Activated T-helper 17 cell treated with anti-CD3 and anti-CD28 coated beads, Interleukin-2, amount 50 U/mL, for 72 hours (primary cell): Measurements from ENCODE around the gene BABAM1. TPM values are rescaled to one million over a fixed set of nuclear protein-coding genes. Genes with fewer than 3 reads are reported as not detected.

Experiments
- ATAC-seq: fragments of 150-1000 bp; cut with Tn5 transposase; replicated peaks from 2 replicates; pipeline ENCODE4 v1.10.0; 2021; ENCODE audit warnings: mild to moderate bottlenecking, moderate library complexity
- H3K27ac Mint-ChIP-seq: one replicate; pipeline ENCODE4 v1.8.0; 2022; ENCODE audit warnings: mixed read lengths
- H3K27me3 Mint-ChIP-seq: one replicate; pipeline ENCODE4 v1.8.0; 2022; ENCODE audit warnings: mixed read lengths
- H3K36me3 Mint-ChIP-seq: one replicate; pipeline ENCODE4 v1.8.0; 2022; ENCODE audit warnings: low read depth, mild to moderate bottlenecking, mixed read lengths
- H3K4me1 Mint-ChIP-seq: one replicate; pipeline ENCODE4 v1.8.0; 2022; ENCODE audit warnings: mixed read lengths
- H3K4me3 Mint-ChIP-seq: one replicate; pipeline ENCODE4 v1.8.0; 2022; ENCODE audit warnings: mild to moderate bottlenecking, mixed read lengths
- H3K9me3 Mint-ChIP-seq: one replicate; pipeline ENCODE4 v1.8.0; 2022; ENCODE audit warnings: mixed read lengths
- total RNA-seq, 2 donors: library from RNA; stranded (reverse); gene quantifications; one replicate each; pipeline ENCODE4 v1.2.3, GENCODE V29; 2022

BABAM1 gene
- total RNA-seq, 2 donors from 2014 or later: 73.4 to 115 TPM

- Mint-ChIP-seq H3K27ac (no peak overlapping the region), H3K36me3 (peaks cover 9% of the 10 kb centered on the region), H3K9me3 (no peaks in the 10 kb centered on the region), H3K27me3 (no peaks in the 10 kb centered on the region), H3K4me3 (peak overlapping the region; percentile 48), H3K4me1 (no peaks in the 10 kb centered on the region)
- ATAC-seq: no peak
Observed at GRCh38 chr19:17237747-17238706, 29.2 kb upstream of the BABAM1 start.

GRCh38 chr19:17240062-17240752 is 27.0 kb upstream of the BABAM1 start:
- ATAC-seq: no peak
- no peak overlapping the region for H3K4me3 Mint-ChIP-seq
- no peak overlapping the region for H3K27ac Mint-ChIP-seq

GRCh38 chr19:17240826-17241399 is 26.3 kb upstream of the BABAM1 start:
- no peak overlapping the region for H3K4me3 Mint-ChIP-seq
- no peaks in the 10 kb centered on the region for H3K4me1 Mint-ChIP-seq
- no peak for ATAC-seq
- no peaks in the 10 kb centered on the region for H3K36me3 Mint-ChIP-seq
- no peak overlapping the region for H3K27ac Mint-ChIP-seq
- no peaks in the 10 kb centered on the region for H3K9me3 Mint-ChIP-seq
- H3K27me3 Mint-ChIP-seq: no peaks in the 10 kb centered on the region

More at GRCh38 chr19:17240062-17240752, 27.0 kb upstream of the BABAM1 start:
- Mint-ChIP-seq H3K9me3 (no peaks in the 10 kb centered on the region), H3K36me3 (no peaks in the 10 kb centered on the region), H3K27me3 (no peaks in the 10 kb centered on the region), H3K4me1 (no peaks in the 10 kb centered on the region)

DNA sequence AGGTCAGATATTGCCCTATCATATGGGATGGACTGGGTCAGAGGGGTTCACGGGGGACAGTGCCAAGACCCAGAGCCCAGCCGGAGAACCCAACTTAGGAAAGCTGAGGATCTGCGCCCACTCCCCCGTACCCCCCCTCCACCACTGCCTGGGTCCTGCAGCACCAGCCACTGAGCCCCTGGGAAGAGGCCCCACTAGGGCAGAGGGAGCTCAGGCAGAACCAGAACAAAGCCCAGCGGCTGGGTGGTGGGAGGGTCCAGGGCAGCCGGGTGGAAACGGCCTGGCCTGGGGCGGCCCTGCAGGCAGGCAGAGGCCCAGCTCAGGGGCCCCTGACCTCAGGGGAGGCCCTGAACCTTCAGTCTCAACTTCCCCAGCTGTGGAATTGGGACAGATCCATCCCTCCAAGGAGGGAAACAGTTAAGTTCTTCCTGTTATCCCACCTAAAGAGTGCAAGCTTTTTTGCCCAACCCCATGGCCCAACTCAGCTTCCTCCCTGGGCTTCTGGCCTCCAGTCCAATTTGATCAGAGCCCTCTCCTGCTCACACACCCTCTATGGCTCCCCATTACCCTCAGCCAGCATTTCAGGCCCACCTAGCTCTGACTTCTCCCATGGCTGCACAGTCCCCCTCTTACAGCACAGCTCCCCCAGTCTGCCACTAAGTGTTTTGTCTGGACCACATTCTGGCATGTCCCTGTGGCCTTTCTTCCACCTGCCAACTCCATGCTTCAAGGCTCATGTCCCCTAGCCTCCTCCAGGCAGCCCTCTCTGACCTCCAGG is 24.6 kb upstream of the BABAM1 start:
- ATAC-seq: no peak
- no peaks in the 10 kb centered on the region for H3K9me3 Mint-ChIP-seq
- H3K36me3 Mint-ChIP-seq: no peaks in the 10 kb centered on the region
- H3K27me3 Mint-ChIP-seq: no peaks in the 10 kb centered on the region
- peak overlapping the region; percentile 17 for H3K27ac Mint-ChIP-seq
- H3K4me3 Mint-ChIP-seq: no peak overlapping the region
- H3K4me1 Mint-ChIP-seq: no peaks in the 10 kb centered on the region

DNA sequence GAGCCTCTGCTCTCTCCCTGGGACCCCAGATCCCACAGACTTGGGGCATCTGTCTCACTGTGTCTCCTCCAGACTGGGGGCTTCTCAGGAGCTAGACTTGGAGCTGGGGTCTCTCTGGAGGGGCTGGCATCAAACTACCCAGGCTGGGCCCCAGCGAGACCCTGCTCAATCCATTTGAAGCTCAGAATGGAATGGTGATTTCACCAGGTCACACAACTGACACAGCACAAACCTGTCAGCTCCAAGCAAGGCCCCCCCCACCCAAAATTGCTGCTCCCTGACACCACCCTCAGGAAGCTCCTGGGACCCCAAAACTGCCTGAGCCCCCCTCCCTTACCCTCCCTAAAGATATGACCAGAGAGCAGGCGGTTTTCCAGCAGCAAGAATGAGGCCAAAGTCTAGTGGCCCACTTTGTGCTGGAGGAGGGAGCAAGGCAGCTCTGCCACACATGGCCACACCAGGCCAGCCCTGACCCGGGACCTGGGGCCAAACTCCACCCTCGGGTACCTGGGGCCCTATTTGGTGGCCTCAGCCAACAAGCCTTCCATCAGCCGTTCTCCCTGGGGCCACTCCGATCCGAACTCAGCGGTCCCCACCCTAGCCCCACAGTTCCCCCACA is 23.9 kb upstream of the BABAM1 start:
- ATAC-seq: no peak
- no peaks in the 10 kb centered on the region for H3K4me1 Mint-ChIP-seq
- no peak overlapping the region for H3K4me3 Mint-ChIP-seq
- H3K27ac Mint-ChIP-seq: peak overlapping the region; percentile 17
- no peaks in the 10 kb centered on the region for H3K27me3 Mint-ChIP-seq
- no peaks in the 10 kb centered on the region for H3K9me3 Mint-ChIP-seq
- H3K36me3 Mint-ChIP-seq: no peaks in the 10 kb centered on the region

DNA sequence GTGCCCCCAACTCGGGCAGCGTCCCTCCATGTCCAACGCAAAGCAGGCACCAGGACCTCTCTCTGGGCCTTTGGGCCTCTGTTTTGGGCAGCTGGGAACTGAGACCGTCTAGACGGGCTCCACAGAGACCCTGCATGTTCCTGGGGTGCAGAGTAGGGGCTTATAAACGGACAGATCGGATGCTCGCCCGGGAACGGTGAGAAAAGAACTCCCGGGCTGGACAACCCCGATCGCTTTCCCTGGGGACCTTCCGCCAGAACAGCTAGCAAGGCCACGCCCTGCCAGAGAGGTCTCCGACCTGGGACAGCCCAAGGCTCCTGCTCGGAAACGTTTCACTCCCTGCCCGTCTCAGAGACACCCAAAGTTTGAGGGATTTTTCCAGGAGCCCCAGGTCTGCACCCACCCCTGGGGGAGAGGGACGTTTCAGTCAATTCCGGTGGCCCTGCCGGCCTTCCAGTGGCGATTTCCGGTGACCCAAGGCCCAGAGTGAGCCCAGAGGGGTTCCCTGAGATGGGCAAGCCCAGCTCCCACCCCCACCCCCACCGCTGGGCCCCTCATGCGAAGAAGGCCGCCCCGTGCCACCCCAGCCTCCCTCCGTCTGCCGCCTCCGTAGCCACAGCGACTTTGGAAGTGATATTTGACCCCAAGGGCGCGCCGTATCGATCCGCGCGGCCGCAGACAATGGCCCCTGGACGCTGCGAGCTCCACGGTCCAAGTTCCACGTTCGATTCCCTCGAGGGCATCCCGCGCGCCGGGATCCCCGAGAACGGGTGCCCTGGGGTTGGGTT is 23.2 kb upstream of the BABAM1 start:
- Mint-ChIP-seq H3K27ac (no peak overlapping the region), H3K4me1 (no peaks in the 10 kb centered on the region), H3K36me3 (no peaks in the 10 kb centered on the region), H3K27me3 (no peaks in the 10 kb centered on the region), H3K9me3 (no peaks in the 10 kb centered on the region), H3K4me3 (peak overlapping the region; percentile 52)
- ATAC-seq: no peak

- no peaks in the 10 kb centered on the region for H3K36me3 Mint-ChIP-seq
- H3K4me1 Mint-ChIP-seq: no peaks in the 10 kb centered on the region
- H3K27ac Mint-ChIP-seq: no peak overlapping the region
- H3K9me3 Mint-ChIP-seq: no peaks in the 10 kb centered on the region
- peak overlapping the region; percentile 52 for H3K4me3 Mint-ChIP-seq
- no peaks in the 10 kb centered on the region for H3K27me3 Mint-ChIP-seq
- peak; percentile 25 for ATAC-seq
Observed at GRCh38 chr19:17244618-17245534, 22.4 kb upstream of the BABAM1 start.

DNA sequence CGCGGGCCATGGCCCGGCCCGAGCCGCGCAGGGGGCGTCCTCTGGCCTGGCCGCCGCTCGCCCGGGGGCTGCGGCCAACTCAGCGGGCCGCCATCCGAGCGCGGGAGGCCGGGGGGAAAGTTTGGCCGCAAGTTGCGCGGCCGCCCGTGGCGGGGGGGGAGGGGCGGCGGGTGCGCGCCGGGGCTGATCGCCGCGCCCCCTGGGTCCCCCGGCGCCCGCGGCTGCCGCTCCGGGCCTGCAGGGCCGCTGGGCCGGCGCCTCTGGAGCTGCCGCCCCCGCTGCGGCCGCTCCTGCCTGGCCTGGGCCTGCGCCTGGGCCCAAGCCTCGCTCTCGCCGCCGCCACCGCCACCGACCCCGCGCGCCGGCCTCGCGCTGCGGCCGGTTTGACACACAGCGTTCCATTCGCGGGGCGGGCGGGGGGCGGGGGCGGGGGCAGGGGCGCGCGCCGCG is 21.7 kb upstream of the BABAM1 start, which contains the start of gene NR2F6:
TSS of gene NR2F6 (minus strand) at position 385 of the 450 bp plus-strand sequence. CDS start 699 bp downstream, outside the sequence.
- H3K4me3 Mint-ChIP-seq: peak within 1 kb of the TSS; percentile 73
- no peak for ATAC-seq
- no peak within 1 kb of the TSS for H3K27ac Mint-ChIP-seq

GRCh38 chr19:17246681-17247425 is 20.4 kb upstream of the BABAM1 start:
- Mint-ChIP-seq H3K27ac (no peak overlapping the region), H3K4me3 (peak overlapping the region; percentile 73), H3K4me1 (no peaks in the 10 kb centered on the region), H3K9me3 (no peaks in the 10 kb centered on the region), H3K27me3 (no peaks in the 10 kb centered on the region), H3K36me3 (no peaks in the 10 kb centered on the region)
- no peak for ATAC-seq

More for the DNA sequence above, 21.7 kb upstream of the BABAM1 start, which contains the start of gene NR2F6:
- no peaks in the 10 kb centered on the region for H3K4me1 Mint-ChIP-seq
- no peaks in the 10 kb centered on the region for H3K9me3 Mint-ChIP-seq
- H3K36me3 Mint-ChIP-seq: no peaks in the 10 kb centered on the region
- H3K27me3 Mint-ChIP-seq: no peaks in the 10 kb centered on the region

- no peaks in the 10 kb centered on the region for H3K36me3 Mint-ChIP-seq
- no peaks in the 10 kb centered on the region for H3K27me3 Mint-ChIP-seq
- H3K27ac Mint-ChIP-seq: no peak overlapping the region
- H3K4me3 Mint-ChIP-seq: no peak overlapping the region
- no peaks in the 10 kb centered on the region for H3K9me3 Mint-ChIP-seq
- no peaks in the 10 kb centered on the region for H3K4me1 Mint-ChIP-seq
- no peak for ATAC-seq
Observed at GRCh38 chr19:17248011-17248776, 19.0 kb upstream of the BABAM1 start.

- Mint-ChIP-seq H3K27me3 (no peaks in the 10 kb centered on the region), H3K9me3 (no peaks in the 10 kb centered on the region), H3K27ac (no peak overlapping the region)
Observed at GRCh38 chr19:17249887-17250548, 17.2 kb upstream of the BABAM1 start.

More at GRCh38 chr19:17249887-17250548, 17.2 kb upstream of the BABAM1 start:
- ATAC-seq: no peak
- Mint-ChIP-seq H3K36me3 (no peaks in the 10 kb centered on the region), H3K4me1 (no peaks in the 10 kb centered on the region), H3K4me3 (no peak overlapping the region)
